GM19468 (cell line): Measurements from ENCODE around the gene CYP39A1.

Experiments used
- ATAC-seq: cut with Tn5 transposase; IDR thresholded peaks from one replicate; pipeline ENCODE4 v1.9.1; 2021; ENCODE audit warnings: mild to moderate bottlenecking, moderate library complexity, moderate number of reproducible peaks; ENCODE audit not compliant: unreplicated experiment; ENCODE audit errors: extremely low read depth

CYP39A1 gene

GRCh38 chr6:46598215-46598614 is 54.4 kb downstream of the CYP39A1 start:
- ATAC-seq, result no peak

DNA sequence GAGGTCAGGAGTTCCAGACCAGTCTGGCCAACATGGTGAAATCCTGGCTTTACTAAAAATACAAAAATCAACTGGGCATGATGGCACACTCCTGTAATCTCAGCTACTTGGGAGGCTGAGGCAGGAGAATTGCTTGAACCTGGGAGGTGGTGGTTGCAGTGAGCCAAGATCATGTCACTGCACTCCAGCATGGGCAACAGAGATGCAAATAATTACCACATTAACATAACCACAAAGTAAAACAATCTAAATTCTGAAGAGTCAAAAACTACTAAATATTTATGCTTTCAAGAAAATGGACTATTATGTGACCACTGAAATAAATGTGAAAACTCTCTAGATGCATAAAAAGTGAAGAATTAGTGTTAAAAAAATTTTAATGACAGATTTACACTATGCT is 59.9 kb downstream of the CYP39A1 start:
- no peak for ATAC-seq

DNA sequence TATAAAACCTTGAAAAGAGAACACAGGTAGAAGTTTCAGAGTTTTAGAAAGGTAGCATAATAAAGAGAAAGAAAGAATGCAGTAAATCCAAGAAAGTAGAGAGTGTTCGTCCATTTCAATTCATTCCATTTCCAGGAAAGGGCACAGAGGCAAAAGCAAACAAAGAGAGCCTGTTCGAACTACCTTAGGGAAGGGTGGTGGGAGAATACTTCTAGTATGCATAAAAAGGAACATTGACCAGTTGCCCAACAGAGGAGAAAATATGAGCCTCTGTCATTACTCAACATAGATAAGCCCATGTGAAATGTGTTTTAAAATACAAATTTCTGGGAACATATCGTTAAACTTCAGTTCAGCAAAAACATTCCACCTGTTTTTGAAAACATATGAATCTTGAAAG is 60.6 kb downstream of the CYP39A1 start:
- ATAC-seq, result no peak

DNA sequence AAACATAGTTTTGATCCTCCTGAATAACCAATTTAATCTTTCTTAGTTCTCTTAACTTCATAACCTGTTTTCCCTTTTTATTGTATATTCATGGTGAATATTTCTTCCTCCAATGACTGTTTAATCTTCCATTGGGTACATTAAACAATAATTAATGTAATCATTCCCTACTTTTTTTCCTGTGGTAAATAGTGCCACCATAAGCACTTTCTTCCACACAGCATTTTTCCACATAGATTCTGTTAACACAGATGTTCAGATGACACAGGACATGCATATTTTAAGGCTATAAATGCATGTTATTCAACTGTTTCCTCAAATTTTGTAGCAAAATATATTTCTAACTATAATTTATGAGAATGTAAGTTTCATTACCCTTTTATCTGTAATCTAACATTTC is 61.9 kb downstream of the CYP39A1 start:
- no peak for ATAC-seq

DNA sequence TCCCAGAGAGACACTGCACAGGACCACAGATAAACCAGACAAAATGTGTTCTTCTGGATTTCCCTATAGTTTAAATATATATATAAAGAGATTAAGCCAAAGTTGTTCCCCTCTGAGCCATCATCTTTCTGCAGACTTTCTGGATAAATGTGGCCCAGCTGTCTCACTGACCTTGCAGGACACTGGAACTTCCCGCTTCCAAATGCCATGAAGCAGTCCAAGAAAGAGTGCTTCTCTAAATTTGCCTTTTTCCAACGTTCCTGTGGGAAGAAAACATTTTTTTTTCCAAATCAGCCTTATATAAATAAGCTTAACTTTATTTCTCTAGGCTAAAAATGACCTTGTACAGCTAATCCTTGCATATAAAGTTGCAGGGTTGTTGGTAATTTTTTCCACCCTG is 65.7 kb downstream of the CYP39A1 start:
- ATAC-seq, result no peak

DNA sequence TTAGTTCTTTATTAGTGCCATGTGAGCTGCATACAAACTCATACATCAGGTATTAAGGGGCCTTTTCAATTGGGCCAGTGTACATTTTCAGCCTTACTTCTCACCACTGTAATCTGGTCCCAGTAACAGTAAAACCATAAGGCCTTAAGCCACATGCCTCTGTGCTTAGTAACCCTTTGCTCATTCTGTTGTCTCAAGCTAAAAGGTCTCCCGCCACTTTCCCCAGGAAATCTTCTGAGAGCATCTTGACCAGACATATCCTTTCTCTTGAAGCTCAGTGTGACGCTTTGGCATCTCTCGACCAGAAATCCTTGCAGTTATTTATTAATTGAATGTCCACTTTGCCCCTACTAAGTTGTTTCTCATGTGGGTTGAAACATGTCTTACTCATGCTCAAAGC is 68.0 kb downstream of the CYP39A1 start:
- ATAC-seq, result no peak

- ATAC-seq, result no peak
These were observed 68.9 kb downstream of the CYP39A1 start for GRCh38 chr6:46583721-46584120.

GRCh38 chr6:46583081-46583480 is 69.5 kb downstream of the CYP39A1 start:
- ATAC-seq, result no peak

DNA sequence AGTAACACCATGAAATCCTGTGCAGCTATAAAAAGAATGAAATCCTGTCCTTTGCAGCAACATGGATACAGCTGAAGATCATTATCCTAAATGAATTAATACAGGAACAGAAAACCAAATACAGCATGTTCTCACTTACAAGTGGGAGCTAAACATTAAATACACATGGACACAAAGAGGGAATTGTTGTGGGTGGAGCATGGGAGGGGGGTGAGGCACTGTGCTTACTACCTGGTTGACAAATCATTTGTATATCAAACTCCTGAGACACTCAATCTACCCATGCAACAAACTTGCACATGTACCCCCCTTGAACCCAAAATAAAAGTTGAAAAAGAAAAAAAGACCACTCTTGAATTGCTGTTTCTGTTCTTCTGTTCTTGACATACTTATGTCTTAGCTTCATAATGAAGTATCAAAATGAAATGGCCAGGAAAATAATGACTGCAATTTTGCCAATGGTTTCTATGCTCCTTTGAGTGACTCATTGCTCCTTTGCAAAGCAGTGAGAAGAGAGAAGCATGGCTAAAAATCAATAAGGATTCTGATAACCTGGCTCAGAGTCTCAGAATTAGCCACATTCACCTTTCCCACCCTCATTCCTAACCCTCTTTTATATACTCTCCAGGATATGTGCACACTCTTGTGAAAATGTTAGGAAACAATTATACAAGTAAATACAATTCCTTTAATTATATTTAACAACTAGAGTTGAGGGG is 71.0 kb downstream of the CYP39A1 start:
- ATAC-seq, result no peak

GRCh38 chr6:46575530-46575929 is 77.1 kb downstream of the CYP39A1 start:
- no peak for ATAC-seq

- ATAC-seq, result no peak
These were observed 79.5 kb downstream of the CYP39A1 start for GRCh38 chr6:46573140-46573539.

DNA sequence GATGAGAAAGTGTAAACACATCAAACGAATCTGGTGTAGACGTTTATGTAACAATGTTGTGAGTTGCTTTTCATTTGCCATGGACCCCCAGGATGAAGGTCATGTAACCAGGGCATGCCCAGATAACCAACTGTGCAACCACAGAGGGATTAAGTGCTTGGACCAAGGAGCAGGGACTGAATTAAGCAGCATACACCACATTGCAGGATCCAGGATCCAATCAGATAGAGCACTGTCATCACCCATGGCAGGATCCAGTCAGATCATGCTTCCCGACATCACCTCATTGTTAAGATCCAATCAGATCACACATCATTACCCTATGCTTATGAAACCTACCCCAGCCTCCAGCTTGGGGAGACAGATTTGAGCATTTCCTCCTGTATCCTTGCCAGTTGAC is 87.1 kb downstream of the CYP39A1 start:
- no peak for ATAC-seq

GRCh38 chr6:46563924-46564323 is 88.7 kb downstream of the CYP39A1 start:
- no peak for ATAC-seq

DNA sequence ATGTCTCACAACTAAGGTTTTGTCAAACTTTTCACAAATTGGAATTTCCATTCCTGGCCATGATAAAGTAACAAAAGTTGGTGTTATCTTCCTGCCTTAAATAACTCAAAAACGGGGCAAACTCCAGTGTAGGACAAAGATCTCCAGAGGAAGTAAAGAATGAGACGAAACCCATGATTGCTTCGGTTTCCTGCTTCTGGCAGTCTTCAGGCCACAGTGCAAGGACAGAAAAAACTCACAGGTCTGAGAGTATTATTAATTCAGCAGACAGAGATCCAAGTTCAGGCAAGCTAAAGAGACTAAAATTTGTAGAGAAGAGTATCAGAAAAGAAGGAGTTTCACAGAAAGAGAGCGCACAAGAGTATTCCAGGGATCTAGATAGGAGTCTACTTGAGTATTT is 96.6 kb downstream of the CYP39A1 start:
- no peak for ATAC-seq

DNA sequence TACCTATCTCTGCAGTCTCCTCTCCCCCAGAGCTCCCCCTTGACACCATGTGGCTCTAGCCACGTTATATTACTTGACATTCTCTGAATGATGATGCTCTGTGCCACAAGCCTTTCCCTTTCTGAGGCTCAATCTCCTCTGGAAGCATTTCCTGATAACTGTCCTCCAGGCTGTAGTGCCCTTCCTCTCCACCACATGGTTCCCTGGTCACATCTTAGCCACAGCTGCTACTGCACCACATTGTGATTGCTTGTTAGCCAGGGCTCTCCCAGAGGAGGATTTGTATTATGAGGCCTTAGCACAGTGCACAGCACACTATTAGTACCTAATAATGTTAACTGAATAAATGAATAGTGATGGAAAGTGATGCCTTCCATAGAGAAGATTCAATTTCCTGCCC is 97.5 kb downstream of the CYP39A1 start:
- ATAC-seq, result no peak

DNA sequence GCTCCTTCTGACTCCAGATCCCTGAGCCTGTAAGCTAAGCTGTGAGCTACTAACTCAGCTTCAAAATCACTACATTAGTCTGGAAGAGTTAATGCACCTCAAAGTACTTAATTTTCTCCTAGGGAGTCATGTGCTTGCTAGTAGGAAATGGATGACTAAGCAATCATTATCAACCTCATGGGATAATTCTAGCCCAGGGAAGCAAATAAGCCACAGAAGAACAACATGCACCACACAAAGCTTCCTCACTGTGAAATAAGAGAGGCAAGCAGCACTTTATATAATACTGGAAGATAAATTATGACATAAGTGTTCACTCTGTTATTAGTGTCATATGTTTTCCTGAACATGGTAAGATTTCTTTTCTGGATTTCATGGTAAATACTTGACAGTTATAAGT is 103.5 kb downstream of the CYP39A1 start:
- no peak for ATAC-seq

DNA sequence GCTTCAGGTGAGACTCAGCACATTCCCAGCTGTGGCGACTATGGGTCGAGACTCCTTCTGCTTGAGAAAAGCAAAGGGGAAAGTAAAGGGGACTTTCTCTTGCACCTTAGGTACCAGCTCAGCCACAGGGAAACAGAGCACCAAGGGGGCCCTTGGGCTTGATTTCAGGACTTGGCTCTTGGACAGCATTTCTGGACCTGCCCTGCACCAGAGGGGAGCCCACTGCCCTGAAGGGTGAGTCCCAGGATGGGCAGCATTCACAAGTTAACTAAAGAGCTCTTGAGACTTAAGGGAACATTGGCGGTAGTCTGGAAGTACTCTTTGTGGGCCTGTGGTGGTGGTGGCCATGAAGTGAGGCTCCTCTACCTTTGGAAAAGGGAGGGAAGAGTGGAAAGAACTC is 111.1 kb downstream of the CYP39A1 start:
- ATAC-seq, result no peak

- ATAC-seq, result no peak
These were observed 112.8 kb downstream of the CYP39A1 start for GRCh38 chr6:46539866-46540265.

- ATAC-seq, result no peak
These were observed 113.7 kb downstream of the CYP39A1 start for GRCh38 chr6:46538800-46539480.

GRCh38 chr6:46530896-46531295 is 121.7 kb downstream of the CYP39A1 start:
- no peak for ATAC-seq

- ATAC-seq, result no peak
These were observed 123.5 kb downstream of the CYP39A1 start for GRCh38 chr6:46528961-46529750.
